HEK293 (cell line): ENCODE measurements around the gene BUB1B.

ENCODE experiments used
- CTCF ChIA-PET: fragments of 350-600 bp; formaldehyde crosslinking; extraction: SDS; loops from one replicate; lab custom pipeline; 2021; ENCODE audit warnings: antibody characterized with exemption; lab: Yijun Ruan, JAX
- POLR2A ChIA-PET: fragments of 300-600 bp; formaldehyde crosslinking; extraction: SDS; loops from one replicate; lab custom pipeline; 2020; ENCODE audit warnings: antibody characterized with exemption, inconsistent platforms; lab: Yijun Ruan, JAX
- H3K27ac ChIP-seq: fragments of 200-500 bp; sonication (Bioruptor generic); 2 replicates; pipeline ENCODE4 v1.5.1; 2014; ENCODE audit warnings: low read depth, low read length, control low read depth, inconsistent platforms; ENCODE audit errors: extremely low read depth
- H3K36me3 ChIP-seq, 2 experiments: fragments of 200-500 bp in 1 of 2; sonication (Bioruptor generic) in 1 of 2; 1 replicate in 1 of 2; 2 replicates in 1 of 2; pipeline ENCODE4 v1.5.1; 2014 to 2017; ENCODE audit warnings: inconsistent platforms in 2 of 2, low read length in 2 of 2; ENCODE audit not compliant: control insufficient read depth in 2 of 2, insufficient read depth in 1 of 2
- H3K4me1 ChIP-seq: fragments of 200-500 bp; sonication (Bioruptor generic); 2 replicates; pipeline ENCODE4 v1.5.1; 2014; ENCODE audit warnings: mild to moderate bottlenecking, low read length, inconsistent platforms; ENCODE audit not compliant: control insufficient read depth, insufficient read depth
- H3K4me3 ChIP-seq: 2 replicates; pipeline ENCODE4 v1.5.1; 2011; ENCODE audit warnings: low read depth, mild to moderate bottlenecking, control low read depth, low read length, moderate library complexity
- H3K9me3 ChIP-seq: fragments of 200-500 bp; sonication (Bioruptor generic); 2 replicates; pipeline ENCODE4 v1.5.1; 2014; ENCODE audit warnings: low read depth, low read length, inconsistent platforms; ENCODE audit not compliant: control insufficient read depth, insufficient read depth
- BCL11B ChIP-seq: fragments of 450-650 bp; formaldehyde crosslinking; IDR thresholded peaks from 2 replicates; pipeline ENCODE4 v1.5.1; 2016; ENCODE audit warnings: low read depth, missing biosample characterization, missing genetic modification characterization
- GLI4 ChIP-seq: fragments of 450-650 bp; formaldehyde crosslinking; IDR thresholded peaks from 2 replicates; pipeline ENCODE4 v1.5.1; 2016; ENCODE audit warnings: missing biosample characterization, missing genetic modification characterization
- HOXD13 ChIP-seq: sonication (generic); formaldehyde crosslinking; IDR thresholded peaks from 2 replicates; pipeline ENCODE4 v1.8.0; 2022; ENCODE audit warnings: missing genetic modification reagents, borderline replicate concordance
- OVOL3 ChIP-seq: fragments of 450-650 bp; formaldehyde crosslinking; IDR thresholded peaks from 2 replicates; pipeline ENCODE4 v1.5.1; 2016; ENCODE audit warnings: missing biosample characterization, missing genetic modification characterization
- REPIN1 ChIP-seq: fragments of 450-650 bp; formaldehyde crosslinking; IDR thresholded peaks from 2 replicates; pipeline ENCODE4 v1.5.1; 2017; ENCODE audit warnings: missing biosample characterization, missing genetic modification characterization, low read depth
- ZBTB20 ChIP-seq: fragments of 450-650 bp; formaldehyde crosslinking; IDR thresholded peaks from 2 replicates; pipeline ENCODE4 v1.5.1; 2016; ENCODE audit warnings: missing biosample characterization, missing genetic modification characterization
- ZFHX2 ChIP-seq: fragments of 450-650 bp; formaldehyde crosslinking; conservative IDR thresholded peaks from 2 replicates; pipeline ENCODE4 v1.5.1; 2016; ENCODE audit warnings: missing biosample characterization, missing genetic modification characterization
- ZIC2 ChIP-seq: fragments of 450-650 bp; formaldehyde crosslinking; IDR thresholded peaks from 2 replicates; pipeline ENCODE4 v1.5.1; 2016; ENCODE audit warnings: missing biosample characterization, missing genetic modification characterization
- ZNF138 ChIP-seq: fragments of 450-650 bp; formaldehyde crosslinking; IDR thresholded peaks from 2 replicates; pipeline ENCODE4 v1.5.1; 2016; ENCODE audit warnings: missing biosample characterization, missing genetic modification characterization, borderline replicate concordance
- ZNF174 ChIP-seq: fragments of 450-650 bp; formaldehyde crosslinking; IDR thresholded peaks from 2 replicates; pipeline ENCODE4 v1.5.0; 2017; ENCODE audit warnings: missing biosample characterization, mild to moderate bottlenecking, missing genetic modification characterization
- ZNF2 ChIP-seq: fragments of 450-650 bp; formaldehyde crosslinking; IDR thresholded peaks from 2 replicates; pipeline ENCODE4 v1.5.1; 2016; ENCODE audit warnings: missing biosample characterization, missing genetic modification characterization
- ZNF23 ChIP-seq: fragments of 450-650 bp; formaldehyde crosslinking; IDR thresholded peaks from 2 replicates; pipeline ENCODE4 v1.5.1; 2016; ENCODE audit warnings: missing biosample characterization, missing genetic modification characterization, borderline replicate concordance
- ZNF24 ChIP-seq: fragments of 450-650 bp; formaldehyde crosslinking; IDR thresholded peaks from 2 replicates; pipeline ENCODE4 v1.5.1; 2016; ENCODE audit warnings: missing biosample characterization, missing genetic modification characterization
- ZNF521 ChIP-seq: fragments of 450-650 bp; formaldehyde crosslinking; IDR thresholded peaks from 2 replicates; pipeline ENCODE4 v1.5.1; 2017; ENCODE audit warnings: missing biosample characterization, mild to moderate bottlenecking, missing genetic modification characterization
- ZNF600 ChIP-seq: fragments of 450-650 bp; formaldehyde crosslinking; IDR thresholded peaks from 2 replicates; pipeline ENCODE4 v1.5.1; 2016; ENCODE audit warnings: missing biosample characterization, missing genetic modification characterization
- ZNF629 ChIP-seq: fragments of 450-650 bp; formaldehyde crosslinking; IDR thresholded peaks from 2 replicates; pipeline ENCODE4 v1.5.1; 2017; ENCODE audit warnings: missing biosample characterization, missing genetic modification characterization
- ZNF664 ChIP-seq: fragments of 450-650 bp; formaldehyde crosslinking; IDR thresholded peaks from 2 replicates; pipeline ENCODE4 v1.5.1; 2016; ENCODE audit warnings: missing biosample characterization, missing genetic modification characterization
- ZSCAN23 ChIP-seq: fragments of 450-650 bp; formaldehyde crosslinking; IDR thresholded peaks from 2 replicates; pipeline ENCODE4 v1.5.1; 2016; ENCODE audit warnings: missing biosample characterization, missing genetic modification characterization
- TF ChIP-seq, protein P1 (sequence below): sonication (generic); formaldehyde crosslinking; IDR thresholded peaks from 2 replicates; pipeline ENCODE4 v1.8.1; 2022; ENCODE audit warnings: mild to moderate bottlenecking, moderate library complexity, missing genetic modification reagents
- TF ChIP-seq, protein P2 (sequence below): fragments of 450-650 bp; formaldehyde crosslinking; IDR thresholded peaks from 2 replicates; pipeline ENCODE4 v1.5.1; 2016; ENCODE audit warnings: missing biosample characterization, missing genetic modification characterization, borderline replicate concordance
- TF ChIP-seq, protein P3 (sequence below): fragments of 450-650 bp; formaldehyde crosslinking; IDR thresholded peaks from 2 replicates; pipeline ENCODE4 v1.5.1; 2016; ENCODE audit warnings: missing biosample characterization, missing genetic modification characterization
- TF ChIP-seq, protein P4 (sequence below): fragments of 450-650 bp; formaldehyde crosslinking; IDR thresholded peaks from 2 replicates; pipeline ENCODE4 v1.5.1; 2016; ENCODE audit warnings: missing biosample characterization, missing genetic modification characterization

BUB1B gene

DNA sequence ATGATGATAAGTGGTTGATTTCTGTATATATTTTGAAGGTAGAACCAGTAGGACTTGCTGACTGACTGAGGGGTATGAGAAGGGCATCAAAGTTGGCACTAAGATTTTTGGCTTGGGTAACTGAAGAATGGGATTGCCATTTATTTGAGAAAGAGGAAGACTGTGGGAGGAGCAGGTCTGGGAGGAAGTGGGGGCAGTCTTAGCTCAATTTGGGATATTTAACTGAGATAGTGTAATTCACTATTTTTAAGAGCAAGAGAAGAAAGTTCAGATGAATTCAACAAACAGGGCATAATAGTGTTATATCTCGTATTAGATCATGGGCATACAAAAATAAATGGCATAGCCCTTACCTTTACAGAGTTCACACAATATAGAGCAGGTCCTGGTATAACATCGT lies 1.7 kb downstream of the BUB1B start:
- H3K4me3 ChIP-seq = peak overlapping the region; percentile 95
- H3K4me1 ChIP-seq = no peaks in the 10 kb centered on the region; the same call in 1 of the 2 replicates
- no peaks in the 10 kb centered on the region for H3K9me3 ChIP-seq
- H3K36me3 ChIP-seq = peaks cover 23 to 33% of the 10 kb centered on the region in 2 experiments
- POLR2A ChIA-PET = interaction anchor here (0.6 to 2.0 kb wide), 3 partner anchors 56 to 123 kb away, joined by 4 to 10 read pairs (median 5); no protein-coding TSS in a partner anchor
- no peak for TF ChIP-seq ZNF629
- peak; percentile 81 for TF ChIP-seq ZNF664 (tag by site-specific recombination)
- no peak overlapping the region for H3K27ac ChIP-seq
- CTCF ChIA-PET = interaction anchor here (0.8 to 3.7 kb wide), 6 partner anchors 53 to 117 kb away, joined by 3 to 18 read pairs (median 7); no protein-coding TSS in a partner anchor

DNA sequence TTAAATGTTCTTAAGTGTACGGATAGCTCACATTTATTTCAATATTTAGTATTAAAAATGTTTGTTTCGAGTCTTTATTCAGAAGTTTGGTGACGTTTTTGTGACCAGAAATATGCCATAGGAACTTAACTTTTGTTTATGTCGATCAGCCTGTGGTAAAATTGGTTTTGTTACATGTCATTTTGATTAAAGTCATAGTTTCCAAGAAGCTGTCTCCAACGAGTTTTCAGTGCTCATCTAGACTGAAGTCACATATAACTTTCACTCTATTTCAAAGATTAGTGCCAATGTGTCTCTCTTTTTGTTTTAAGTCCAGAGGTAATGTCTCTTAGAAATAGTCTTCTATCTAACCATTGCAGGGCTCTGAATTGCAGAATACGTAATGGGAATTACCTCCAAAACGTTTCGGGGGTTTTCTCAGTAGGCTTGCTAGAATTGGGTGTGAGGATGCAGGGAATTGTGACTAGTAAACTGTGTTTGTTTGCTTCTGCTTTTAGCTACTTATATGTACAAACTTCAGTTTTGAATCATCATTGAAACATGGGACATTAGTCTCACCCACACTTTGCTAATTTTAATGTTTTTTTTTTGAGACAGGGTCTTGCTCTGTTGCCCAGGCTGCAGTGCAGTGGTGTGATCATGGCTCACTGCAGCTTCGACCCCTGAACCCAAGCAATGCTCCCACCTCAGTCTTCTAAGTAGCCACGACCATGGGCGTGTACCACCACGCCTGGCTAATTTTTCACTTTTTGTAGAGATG lies 3.0 kb downstream of the BUB1B start:
- ChIA-PET CTCF (interaction anchor here (1.5 to 3.4 kb wide), 2 partner anchors 58 to 118 kb away, joined by 6 to 18 read pairs; no protein-coding TSS in a partner anchor), POLR2A (interaction anchor here (1.6 kb wide), 1 partner anchor 57 kb away, joined by 4 read pairs; no protein-coding TSS in a partner anchor)
- Histone ChIP-seq H3K36me3 (peaks cover 28 to 46% of the 10 kb centered on the region in 2 experiments), H3K4me1 (no peaks in the 10 kb centered on the region; the same call in 1 of the 2 replicates), H3K9me3 (no peaks in the 10 kb centered on the region), H3K27ac (no peak overlapping the region), H3K4me3 (no peak overlapping the region)
- TF ChIP-seq, protein P1, sequence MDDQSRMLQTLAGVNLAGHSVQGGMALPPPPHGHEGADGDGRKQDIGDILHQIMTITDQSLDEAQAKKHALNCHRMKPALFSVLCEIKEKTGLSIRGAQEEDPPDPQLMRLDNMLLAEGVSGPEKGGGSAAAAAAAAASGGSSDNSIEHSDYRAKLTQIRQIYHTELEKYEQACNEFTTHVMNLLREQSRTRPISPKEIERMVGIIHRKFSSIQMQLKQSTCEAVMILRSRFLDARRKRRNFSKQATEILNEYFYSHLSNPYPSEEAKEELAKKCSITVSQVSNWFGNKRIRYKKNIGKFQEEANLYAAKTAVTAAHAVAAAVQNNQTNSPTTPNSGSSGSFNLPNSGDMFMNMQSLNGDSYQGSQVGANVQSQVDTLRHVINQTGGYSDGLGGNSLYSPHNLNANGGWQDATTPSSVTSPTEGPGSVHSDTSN (CRISPR knock-in tag) = no peak
- TF ChIP-seq ZNF24 (tag by site-specific recombination) = no peak
- no peak for TF ChIP-seq ZNF600 (tag by site-specific recombination)
- TF ChIP-seq ZNF23 (tag by site-specific recombination) = no peak
- TF ChIP-seq ZNF2 (tag by site-specific recombination) = no peak
- TF ChIP-seq GLI4 (tag by site-specific recombination) = no peak
- no peak for TF ChIP-seq OVOL3 (tag by site-specific recombination)
- no peak for TF ChIP-seq ZBTB20 (tag by site-specific recombination)
- TF ChIP-seq ZNF521 (tag by site-specific recombination) = no peak
- TF ChIP-seq ZNF138 (tag by site-specific recombination) = no peak
- no peak for TF ChIP-seq ZSCAN23
- TF ChIP-seq BCL11B (tag by site-specific recombination) = no peak
- TF ChIP-seq, protein P2, sequence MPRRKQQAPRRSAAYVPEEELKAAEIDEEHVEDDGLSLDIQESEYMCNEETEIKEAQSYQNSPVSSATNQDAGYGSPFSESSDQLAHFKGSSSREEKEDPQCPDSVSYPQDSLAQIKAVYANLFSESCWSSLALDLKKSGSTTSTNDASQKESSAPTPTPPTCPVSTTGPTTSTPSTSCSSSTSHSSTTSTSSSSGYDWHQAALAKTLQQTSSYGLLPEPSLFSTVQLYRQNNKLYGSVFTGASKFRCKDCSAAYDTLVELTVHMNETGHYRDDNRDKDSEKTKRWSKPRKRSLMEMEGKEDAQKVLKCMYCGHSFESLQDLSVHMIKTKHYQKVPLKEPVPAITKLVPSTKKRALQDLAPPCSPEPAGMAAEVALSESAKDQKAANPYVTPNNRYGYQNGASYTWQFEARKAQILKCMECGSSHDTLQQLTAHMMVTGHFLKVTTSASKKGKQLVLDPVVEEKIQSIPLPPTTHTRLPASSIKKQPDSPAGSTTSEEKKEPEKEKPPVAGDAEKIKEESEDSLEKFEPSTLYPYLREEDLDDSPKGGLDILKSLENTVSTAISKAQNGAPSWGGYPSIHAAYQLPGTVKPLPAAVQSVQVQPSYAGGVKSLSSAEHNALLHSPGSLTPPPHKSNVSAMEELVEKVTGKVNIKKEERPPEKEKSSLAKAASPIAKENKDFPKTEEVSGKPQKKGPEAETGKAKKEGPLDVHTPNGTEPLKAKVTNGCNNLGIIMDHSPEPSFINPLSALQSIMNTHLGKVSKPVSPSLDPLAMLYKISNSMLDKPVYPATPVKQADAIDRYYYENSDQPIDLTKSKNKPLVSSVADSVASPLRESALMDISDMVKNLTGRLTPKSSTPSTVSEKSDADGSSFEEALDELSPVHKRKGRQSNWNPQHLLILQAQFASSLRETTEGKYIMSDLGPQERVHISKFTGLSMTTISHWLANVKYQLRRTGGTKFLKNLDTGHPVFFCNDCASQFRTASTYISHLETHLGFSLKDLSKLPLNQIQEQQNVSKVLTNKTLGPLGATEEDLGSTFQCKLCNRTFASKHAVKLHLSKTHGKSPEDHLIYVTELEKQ (tag by site-specific recombination) = no peak
- no peak for TF ChIP-seq ZIC2 (tag by site-specific recombination)
- no peak for TF ChIP-seq REPIN1 (tag by site-specific recombination)
- TF ChIP-seq, protein P3, sequence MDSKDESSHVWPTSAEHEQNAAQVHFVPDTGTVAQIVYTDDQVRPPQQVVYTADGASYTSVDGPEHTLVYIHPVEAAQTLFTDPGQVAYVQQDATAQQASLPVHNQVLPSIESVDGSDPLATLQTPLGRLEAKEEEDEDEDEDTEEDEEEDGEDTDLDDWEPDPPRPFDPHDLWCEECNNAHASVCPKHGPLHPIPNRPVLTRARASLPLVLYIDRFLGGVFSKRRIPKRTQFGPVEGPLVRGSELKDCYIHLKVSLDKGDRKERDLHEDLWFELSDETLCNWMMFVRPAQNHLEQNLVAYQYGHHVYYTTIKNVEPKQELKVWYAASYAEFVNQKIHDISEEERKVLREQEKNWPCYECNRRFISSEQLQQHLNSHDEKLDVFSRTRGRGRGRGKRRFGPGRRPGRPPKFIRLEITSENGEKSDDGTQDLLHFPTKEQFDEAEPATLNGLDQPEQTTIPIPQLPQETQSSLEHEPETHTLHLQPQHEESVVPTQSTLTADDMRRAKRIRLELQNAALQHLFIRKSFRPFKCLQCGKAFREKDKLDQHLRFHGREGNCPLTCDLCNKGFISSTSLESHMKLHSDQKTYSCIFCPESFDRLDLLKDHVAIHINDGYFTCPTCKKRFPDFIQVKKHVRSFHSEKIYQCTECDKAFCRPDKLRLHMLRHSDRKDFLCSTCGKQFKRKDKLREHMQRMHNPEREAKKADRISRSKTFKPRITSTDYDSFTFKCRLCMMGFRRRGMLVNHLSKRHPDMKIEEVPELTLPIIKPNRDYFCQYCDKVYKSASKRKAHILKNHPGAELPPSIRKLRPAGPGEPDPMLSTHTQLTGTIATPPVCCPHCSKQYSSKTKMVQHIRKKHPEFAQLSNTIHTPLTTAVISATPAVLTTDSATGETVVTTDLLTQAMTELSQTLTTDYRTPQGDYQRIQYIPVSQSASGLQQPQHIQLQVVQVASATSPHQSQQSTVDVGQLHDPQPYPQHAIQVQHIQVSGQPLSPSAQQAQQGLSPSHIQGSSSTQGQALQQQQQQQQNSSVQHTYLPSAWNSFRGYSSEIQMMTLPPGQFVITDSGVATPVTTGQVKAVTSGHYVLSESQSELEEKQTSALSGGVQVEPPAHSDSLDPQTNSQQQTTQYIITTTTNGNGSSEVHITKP (tag by site-specific recombination) = no peak
- TF ChIP-seq, protein P4, sequence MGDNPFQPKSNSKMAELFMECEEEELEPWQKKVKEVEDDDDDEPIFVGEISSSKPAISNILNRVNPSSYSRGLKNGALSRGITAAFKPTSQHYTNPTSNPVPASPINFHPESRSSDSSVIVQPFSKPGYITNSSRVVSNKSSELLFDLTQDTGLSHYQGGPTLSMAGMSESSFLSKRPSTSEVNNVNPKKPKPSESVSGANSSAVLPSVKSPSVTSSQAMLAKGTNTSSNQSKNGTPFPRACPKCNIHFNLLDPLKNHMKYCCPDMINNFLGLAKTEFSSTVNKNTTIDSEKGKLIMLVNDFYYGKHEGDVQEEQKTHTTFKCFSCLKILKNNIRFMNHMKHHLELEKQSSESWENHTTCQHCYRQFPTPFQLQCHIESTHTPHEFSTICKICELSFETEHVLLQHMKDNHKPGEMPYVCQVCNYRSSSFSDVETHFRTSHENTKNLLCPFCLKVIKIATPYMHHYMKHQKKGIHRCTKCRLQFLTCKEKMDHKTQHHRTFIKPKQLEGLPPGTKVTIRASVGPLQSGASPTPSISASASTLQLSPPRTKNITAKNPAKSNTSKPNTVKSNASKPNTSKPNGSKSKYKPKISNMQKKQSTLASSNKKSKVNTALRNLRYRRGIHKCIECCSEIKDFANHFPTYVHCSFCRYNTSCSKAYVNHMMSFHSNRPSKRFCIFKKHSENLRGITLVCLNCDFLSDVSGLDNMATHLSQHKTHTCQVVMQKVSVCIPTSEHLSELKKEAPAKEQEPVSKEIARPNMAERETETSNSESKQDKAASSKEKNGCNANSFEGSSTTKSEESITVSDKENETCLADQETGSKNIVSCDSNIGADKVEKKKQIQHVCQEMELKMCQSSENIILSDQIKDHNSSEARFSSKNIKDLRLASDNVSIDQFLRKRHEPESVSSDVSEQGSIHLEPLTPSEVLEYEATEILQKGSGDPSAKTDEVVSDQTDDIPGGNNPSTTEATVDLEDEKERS (tag by site-specific recombination) = no peak
- TF ChIP-seq ZFHX2 (tag by site-specific recombination) = no peak
- TF ChIP-seq ZNF174 = no peak
- no peak for TF ChIP-seq HOXD13 (CRISPR knock-in tag)
